HG03342 (cell line): ENCODE data around the gene VASH2.
"Not testable (repeated sequence)": the region's sequence is repeated elsewhere in the genome, so short reads cannot be mapped to it uniquely, and the experiment has no call there.

Experiments used
- ATAC-seq: cut with Tn5 transposase; IDR thresholded peaks from one replicate; pipeline ENCODE4 v1.9.1; 2021; ENCODE audit warnings: mild to moderate bottlenecking, moderate library complexity; ENCODE audit not compliant: unreplicated experiment

VASH2 gene

GRCh38 chr1:212954514-212954913, 4.2 kb downstream of the VASH2 start:
- ATAC-seq: no peak

GRCh38 chr1:212955098-212955497, 4.8 kb downstream of the VASH2 start:
- no peak for ATAC-seq

GRCh38 chr1:212955961-212956620, 5.8 kb downstream of the VASH2 start:
- ATAC-seq: no peak

- no peak for ATAC-seq
These were observed 7.2 kb downstream of the VASH2 start for GRCh38 chr1:212957546-212957945.

DNA sequence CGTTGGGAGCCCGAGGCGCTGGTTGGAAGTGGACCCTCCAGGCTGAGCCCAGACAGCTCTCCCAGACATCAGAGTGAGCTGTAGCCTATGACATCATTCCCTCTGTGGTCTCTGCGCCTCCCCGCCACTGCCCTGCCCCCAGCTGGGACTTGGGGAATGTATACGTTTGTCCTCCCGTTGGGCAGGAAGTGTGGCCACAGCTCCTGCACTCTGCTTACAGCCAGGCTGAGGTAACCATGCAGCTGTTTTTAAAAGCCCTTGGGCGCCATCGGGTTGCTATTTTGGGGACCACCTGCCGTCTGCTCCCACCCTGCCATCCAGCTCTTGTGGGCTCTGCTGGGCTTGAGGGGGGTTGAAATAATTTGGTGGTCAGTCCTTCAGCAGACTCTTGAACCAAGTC, 7.8 kb downstream of the VASH2 start:
- ATAC-seq: peak; percentile 6

DNA sequence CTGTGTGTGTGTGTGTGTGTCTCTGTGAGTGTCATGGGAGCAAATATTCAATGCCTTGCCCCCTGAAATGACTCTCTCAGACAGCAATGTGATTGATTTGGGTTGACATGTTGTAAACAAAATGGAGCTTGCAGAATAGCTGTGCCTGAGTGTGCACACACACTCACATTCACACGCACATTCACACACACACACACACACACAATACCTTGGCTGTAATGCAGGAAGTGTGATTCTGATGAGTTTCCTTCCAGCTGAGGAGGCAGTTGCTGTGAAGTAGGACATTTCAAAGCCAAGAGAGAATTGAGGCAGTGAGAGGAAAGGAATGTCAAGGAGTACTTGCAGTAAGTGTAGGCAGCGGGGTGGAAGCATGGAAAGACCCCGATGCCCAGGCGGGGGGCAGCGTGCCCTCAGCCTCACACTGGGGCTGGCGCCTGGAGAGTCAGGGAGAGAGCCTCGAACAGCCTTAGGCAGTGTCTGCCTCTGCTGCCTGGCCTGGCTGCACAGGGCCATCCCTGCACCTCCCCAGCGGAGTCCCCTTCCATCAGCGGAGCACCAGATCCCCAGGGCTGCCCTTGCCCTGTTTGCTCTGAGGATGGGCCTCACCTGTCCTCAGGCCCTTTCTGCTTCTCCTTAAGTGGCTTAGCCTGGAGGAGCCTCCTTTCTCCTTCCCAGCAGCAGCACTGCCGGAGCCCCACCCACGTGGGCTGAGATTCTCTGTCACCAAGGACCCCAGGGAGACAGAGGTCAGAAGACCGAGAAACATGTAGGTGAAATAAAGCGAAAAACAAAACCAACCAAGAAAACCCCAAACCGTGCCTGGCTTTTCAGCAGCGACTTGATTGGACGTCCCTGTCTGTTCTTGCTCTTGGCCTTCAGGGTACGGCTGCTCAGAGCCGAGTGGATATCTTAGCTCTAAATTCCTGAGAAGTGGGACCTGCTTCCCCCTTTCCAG, 9.2 kb downstream of the VASH2 start:
- peak; percentile 68 for ATAC-seq

DNA sequence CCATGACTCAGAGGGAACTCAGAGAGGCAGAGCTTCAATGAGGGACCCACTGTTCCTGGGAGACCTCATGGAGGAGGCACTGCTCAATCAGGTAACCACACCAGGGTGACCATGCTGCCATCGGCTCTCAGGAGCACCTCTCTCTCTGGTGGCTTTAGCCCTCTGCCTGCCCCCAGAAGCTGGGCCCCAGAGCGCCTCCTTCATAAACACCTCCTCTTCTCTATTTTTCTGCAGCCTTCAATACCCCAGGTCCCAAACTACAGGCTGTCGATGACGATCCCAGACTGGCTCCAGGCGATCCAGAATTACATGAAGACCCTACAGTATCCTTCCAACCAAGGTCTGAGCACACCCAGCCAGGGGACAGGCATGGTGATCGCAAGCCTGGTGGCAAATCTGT, 10.6 kb downstream of the VASH2 start:
- ATAC-seq: no peak

DNA sequence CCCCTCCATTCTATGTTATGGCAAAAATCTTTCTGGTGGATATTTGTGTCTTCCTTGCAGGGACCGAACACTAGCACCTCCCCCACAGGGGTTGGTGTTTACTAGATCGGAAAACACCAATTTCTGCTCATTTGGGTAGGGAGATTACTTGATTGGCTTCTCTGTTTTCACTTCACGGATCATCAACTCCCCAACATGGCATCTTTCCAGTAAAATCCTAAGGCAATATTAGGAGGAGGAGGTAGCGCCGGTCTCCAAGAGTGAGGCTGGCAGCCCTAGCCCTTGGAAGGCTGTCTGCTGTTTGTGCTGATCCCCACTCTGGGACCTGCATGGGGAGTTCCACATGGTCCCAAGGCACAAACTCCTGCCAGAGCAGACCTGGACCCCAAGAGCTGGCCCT, 12.2 kb downstream of the VASH2 start:
- ATAC-seq: no peak

- ATAC-seq: no peak
These were observed 13.8 kb downstream of the VASH2 start for GRCh38 chr1:212964102-212964501.

GRCh38 chr1:212964993-212965392, 14.7 kb downstream of the VASH2 start:
- ATAC-seq: not testable (repeated sequence)

DNA sequence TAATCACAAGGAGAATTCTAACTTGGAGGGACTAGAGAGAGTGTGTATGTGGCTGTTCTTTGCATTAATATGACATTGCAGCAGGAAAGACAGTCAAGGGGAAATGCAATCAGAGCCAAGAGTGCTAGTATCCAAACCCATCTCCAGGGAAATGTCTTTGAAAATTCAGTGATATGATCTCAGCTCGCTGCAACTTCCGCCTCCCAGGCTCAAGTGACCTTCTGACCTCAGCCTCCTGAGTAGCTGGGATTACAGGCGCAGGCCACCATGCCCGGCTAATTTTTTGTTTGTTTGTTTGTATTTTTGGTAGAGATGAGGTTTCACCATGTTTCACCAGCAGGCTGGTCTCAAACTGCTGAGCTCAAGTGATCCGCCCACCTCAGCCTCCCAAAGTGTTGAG, 16.3 kb downstream of the VASH2 start:
- no peak for ATAC-seq

DNA sequence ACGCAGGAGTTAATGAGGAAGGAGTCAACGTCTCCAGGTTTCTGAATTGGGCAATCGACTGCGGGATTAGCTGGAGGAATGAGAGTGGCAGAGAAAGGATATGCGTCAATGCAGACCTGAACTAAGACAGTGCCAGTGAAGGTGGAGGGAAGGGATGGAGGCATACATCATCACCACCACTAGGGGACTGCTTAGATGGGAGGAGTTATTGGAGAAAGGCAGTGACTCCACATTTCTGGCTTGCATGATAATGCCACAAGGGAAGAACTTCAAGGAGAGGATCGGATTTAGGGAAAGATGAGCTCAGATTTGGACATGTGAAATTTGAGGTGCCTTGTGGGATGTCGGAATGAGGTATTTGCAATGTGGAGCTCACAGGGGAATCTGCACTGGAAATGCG, 17.5 kb downstream of the VASH2 start:
- ATAC-seq: peak; percentile 69

DNA sequence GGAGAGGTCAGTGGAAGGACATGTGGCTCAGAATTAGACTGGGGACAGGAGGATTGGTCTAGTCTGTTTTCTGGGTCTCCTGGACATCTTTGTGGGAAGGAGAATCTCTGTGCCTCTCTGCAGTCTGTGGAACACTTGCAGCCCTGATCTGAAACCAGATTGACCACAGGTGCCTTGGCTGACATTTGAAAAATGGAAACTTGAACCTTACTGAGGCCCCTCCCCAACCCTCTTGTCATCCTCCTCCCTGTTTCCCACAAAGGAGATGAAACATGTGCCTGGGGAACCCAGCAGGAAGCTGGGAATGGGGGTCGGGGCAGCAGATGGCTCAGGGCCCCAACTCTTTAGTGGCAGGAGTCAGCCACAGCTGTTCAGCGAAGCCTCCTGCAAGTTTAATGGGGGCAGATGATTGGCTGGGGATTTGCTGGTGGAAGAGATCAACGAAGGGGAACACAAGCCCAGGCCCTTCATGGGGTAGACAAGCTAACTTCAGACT, 18.1 kb downstream of the VASH2 start:
- no peak for ATAC-seq

GRCh38 chr1:212970085-212970484, 19.7 kb downstream of the VASH2 start:
- no peak for ATAC-seq

- ATAC-seq: no peak
These were observed 21.0 kb downstream of the VASH2 start for GRCh38 chr1:212971312-212971711.

GRCh38 chr1:212973426-212973825, 23.1 kb downstream of the VASH2 start:
- ATAC-seq: no peak

GRCh38 chr1:212973899-212974298, 23.6 kb downstream of the VASH2 start:
- ATAC-seq: no peak

- no peak for ATAC-seq
These were observed 24.4 kb downstream of the VASH2 start for GRCh38 chr1:212974711-212975110.

GRCh38 chr1:212975111-212975918, 25.0 kb downstream of the VASH2 start:
- no peak for ATAC-seq

GRCh38 chr1:212976586-212976985, 26.2 kb downstream of the VASH2 start:
- no peak for ATAC-seq
